ENCODE results near the gene RAB11A. TPM values are rescaled to one million over a fixed set of nuclear protein-coding genes. Genes with fewer than 3 reads are reported as not detected.

RAB11A gene
- total RNA-seq, 2 donors from 2014 or later = 122 to 183 TPM

DNA sequence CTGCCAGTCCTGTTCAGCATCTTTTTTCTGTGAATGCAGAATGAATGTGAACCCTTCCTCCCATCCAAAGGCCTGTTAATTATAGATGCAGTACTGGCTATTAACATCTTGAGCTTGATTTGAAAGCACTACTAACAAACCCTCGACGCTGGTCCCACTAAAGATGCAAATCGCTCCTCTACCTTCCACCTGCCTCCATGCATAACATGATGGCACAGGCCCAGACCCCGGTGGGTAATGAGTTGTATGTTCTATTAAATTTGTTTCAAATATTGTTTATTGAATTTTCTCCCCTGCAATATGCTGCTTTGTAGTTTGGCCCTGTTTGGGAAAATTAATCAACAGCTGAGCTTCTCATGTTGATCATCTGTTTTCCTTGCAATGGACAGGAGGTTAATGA, 69.3 kb downstream of the RAB11A start:
- no peaks in the 10 kb centered on the region for H3K27me3 ChIP-seq
- H3K9me3 ChIP-seq = no peaks in the 10 kb centered on the region
- H3K27ac ChIP-seq = no peak overlapping the region
- no peaks in the 10 kb centered on the region for H3K36me3 ChIP-seq
- H3K4me3 ChIP-seq = no peak overlapping the region
- no peak for TF ChIP-seq CTCF (IDR thresholded peaks at IDR 0.05)
- H3K4me1 ChIP-seq = peaks cover 0 to 5% of the 10 kb centered on the region in 2 donors
- no peak for DNase-seq (ENCODE audit: low spot score)

DNA sequence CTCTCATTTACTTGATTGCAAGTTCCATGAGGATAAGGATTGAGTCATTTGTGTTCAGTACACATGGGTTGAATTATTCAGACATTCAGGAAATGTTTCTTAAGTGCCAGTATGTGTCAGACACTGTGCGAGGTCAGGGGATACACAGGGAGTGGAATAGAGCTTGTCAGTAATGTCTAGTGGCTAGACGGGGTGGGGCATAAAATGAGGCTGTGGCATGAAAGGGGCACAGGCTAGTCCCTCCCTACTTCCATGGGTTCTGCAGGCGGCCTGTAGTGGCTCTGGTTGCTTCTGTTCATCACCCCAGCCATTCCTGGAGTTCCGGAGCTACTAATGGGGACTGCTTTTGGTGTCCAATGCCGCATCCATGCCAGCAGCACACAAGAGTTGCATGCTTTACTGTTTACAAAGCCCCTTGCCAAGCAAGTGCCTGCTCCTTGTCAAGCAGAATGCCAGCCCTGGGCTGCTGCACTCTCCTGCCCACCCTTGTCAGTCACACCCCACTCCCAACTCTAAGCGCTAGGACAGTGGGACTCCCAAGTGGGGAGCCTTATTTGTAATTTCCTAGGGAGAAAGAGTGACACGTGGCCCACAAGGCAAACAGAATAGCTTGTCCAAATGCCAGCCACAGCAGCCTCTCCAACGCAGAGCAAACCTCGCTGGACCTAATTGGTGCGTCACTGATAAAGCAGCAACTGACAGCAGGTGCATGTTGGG, 70.8 kb downstream of the RAB11A start:
- peak overlapping the region; percentile 5 to 7 for H3K27ac ChIP-seq
- TF ChIP-seq CTCF (IDR thresholded peaks at IDR 0.05) = no peak
- H3K4me1 ChIP-seq = peaks cover 0 to 5% of the 10 kb centered on the region in 2 donors
- no peaks in the 10 kb centered on the region for H3K27me3 ChIP-seq
- H3K36me3 ChIP-seq = no peaks in the 10 kb centered on the region
- DNase-seq (ENCODE audit: low spot score) = no peak
- H3K4me3 ChIP-seq = no peak overlapping the region
- no peaks in the 10 kb centered on the region for H3K9me3 ChIP-seq

GRCh38 chr15:65940618-65940909, 71.3 kb downstream of the RAB11A start:
- Histone ChIP-seq H3K9me3 (no peaks in the 10 kb centered on the region), H3K4me1 (peaks cover 0 to 5% of the 10 kb centered on the region in 2 donors), H3K27me3 (no peaks in the 10 kb centered on the region), H3K4me3 (no peak overlapping the region), H3K27ac (peak overlapping the region; percentile 5 to 7), H3K36me3 (no peaks in the 10 kb centered on the region)
- no peak for TF ChIP-seq CTCF (IDR thresholded peaks at IDR 0.05)
- DNase-seq (ENCODE audit: low spot score) = no peak

Other genes with a start within 250 kb of the RAB11A start
- gene SLC24A1, start 247.6 kb upstream of the RAB11A start, total RNA-seq = 1 to 10 TPM; 1.9 to 2.8 TPM
- 10 to 100 TPM; 15.2 to 19.4 TPM for gene DENND4A, start 77.2 kb upstream of the RAB11A start, total RNA-seq

All from right atrium auricular region (tissue), 2 donors.